GM21447 (cell line): ENCODE data around the gene ATXN7L3B.
"Not testable (repeated sequence)": the region's sequence is repeated elsewhere in the genome, so short reads cannot be mapped to it uniquely, and the experiment has no call there.

Experiments
- ATAC-seq: cut with Tn5 transposase; IDR thresholded peaks from one replicate; pipeline ENCODE4 v1.9.1; 2021; ENCODE audit not compliant: unreplicated experiment

The ATXN7L3B gene

GRCh38 chr12:74537707-74538385 is at the start of gene ATXN7L3B:
Gene ATXN7L3B (plus strand): TSS chr12:74537835. CDS start chr12:74538113, 278 bp downstream.
- peak; percentile 93 for ATAC-seq

GRCh38 chr12:74488134-74488533 is 49.5 kb upstream of the ATXN7L3B start:
- no peak for ATAC-seq

- no peak for ATAC-seq
Measured at GRCh38 chr12:74489543-74489942, 48.1 kb upstream of the ATXN7L3B start.

- ATAC-seq, result peak; percentile 87
Measured at GRCh38 chr12:74490390-74491064, 47.1 kb upstream of the ATXN7L3B start.

- no peak for ATAC-seq
Measured at GRCh38 chr12:74491374-74491773, 46.3 kb upstream of the ATXN7L3B start.

GRCh38 chr12:74499192-74499591 is 38.4 kb upstream of the ATXN7L3B start:
- ATAC-seq, result no peak

- ATAC-seq, result not testable (repeated sequence)
Measured at GRCh38 chr12:74508873-74509657, 28.6 kb upstream of the ATXN7L3B start.

- ATAC-seq, result no peak
Measured at GRCh38 chr12:74509886-74510285, 27.7 kb upstream of the ATXN7L3B start.

- ATAC-seq, result no peak
Measured at GRCh38 chr12:74514098-74514872, 23.4 kb upstream of the ATXN7L3B start.

- ATAC-seq, result no peak
Measured at GRCh38 chr12:74515849-74516248, 21.8 kb upstream of the ATXN7L3B start.

GRCh38 chr12:74526535-74526934 is 11.1 kb upstream of the ATXN7L3B start:
- no peak for ATAC-seq

GRCh38 chr12:74527491-74527890 is 10.1 kb upstream of the ATXN7L3B start:
- ATAC-seq, result no peak

GRCh38 chr12:74530676-74531075 is 7.0 kb upstream of the ATXN7L3B start:
- ATAC-seq, result no peak

GRCh38 chr12:74535536-74535935 is 2.1 kb upstream of the ATXN7L3B start:
- no peak for ATAC-seq

GRCh38 chr12:74537126-74537706 is 419 bp upstream of the ATXN7L3B start:
- peak; percentile 58 for ATAC-seq

GRCh38 chr12:74538491-74539258 is 1.0 kb downstream of the ATXN7L3B start:
- ATAC-seq, result peak; percentile 11

GRCh38 chr12:74539261-74539660 is 1.6 kb downstream of the ATXN7L3B start:
- ATAC-seq, result no peak

GRCh38 chr12:74539765-74540526 is 2.3 kb downstream of the ATXN7L3B start:
- no peak for ATAC-seq

- ATAC-seq, result no peak
Measured at GRCh38 chr12:74541074-74541473, 3.4 kb downstream of the ATXN7L3B start.
